H1 (cell line): Measurements from ENCODE around the gene RBM17. TPM values are rescaled to one million over a fixed set of nuclear protein-coding genes. Genes with fewer than 3 reads are reported as not detected.

Source experiments
- CTCF ChIA-PET: fragments of 300-600 bp; sonication (Branson Sonifier 250); formaldehyde crosslinking; loops from one replicate; lab custom pipeline; 2021; ENCODE audit not compliant: partially characterized antibody; lab: Charles Lee
- POLR2A ChIA-PET: fragments of 300-600 bp; sonication (Branson Sonifier 250); formaldehyde crosslinking; loops from one replicate; lab custom pipeline; 2021; ENCODE audit warnings: inconsistent platforms; ENCODE audit not compliant: partially characterized antibody; lab: Charles Lee
- DNase-seq, 2 experiments: peaks; one replicate each; pipeline versions ENCODE4 v3.0.0 to v3.0.0-alpha.2; 2010 to 2022; ENCODE audit warnings: low spot score in 2 of 2, low read depth in 1 of 2, mixed read lengths in 1 of 2
- FAIRE-seq: peaks from 2 replicates; lab custom pipeline; 2011; peaks lifted over from hg19 to GRCh38; lab: Jason Lieb, UNC
- H2AFZ ChIP-seq: 2 replicates; pipeline ENCODE4 v1.8.1; 2012; ENCODE audit warnings: low read length, inconsistent platforms
- H2AK5ac ChIP-seq: 2 replicates; pipeline ENCODE4 v1.6.1; 2013; ENCODE audit warnings: low read depth, low read length
- H2BK120ac ChIP-seq: replicated peaks from 2 replicates; pipeline ENCODE3; 2013; ENCODE audit warnings: low read depth, low read length, inconsistent platforms
- H2BK12ac ChIP-seq: 2 replicates; pipeline ENCODE4 v1.6.1; 2013; ENCODE audit warnings: low read depth, low read length
- H2BK15ac ChIP-seq: 2 replicates; pipeline ENCODE4 v1.6.1; 2013; ENCODE audit warnings: low read length
- H2BK20ac ChIP-seq: 2 replicates; pipeline ENCODE4 v1.6.1; 2013; ENCODE audit warnings: low read length
- H2BK5ac ChIP-seq: 2 replicates; pipeline ENCODE4 v1.6.1; 2013; ENCODE audit warnings: low read depth, low read length
- H3K14ac ChIP-seq: 2 replicates; pipeline ENCODE4 v1.6.1; 2013; ENCODE audit warnings: inconsistent platforms; ENCODE audit not compliant: insufficient read length
- H3K18ac ChIP-seq: 2 replicates; pipeline ENCODE4 v1.6.1; 2013; ENCODE audit warnings: low read length; ENCODE audit errors: extremely low read depth
- H3K23ac ChIP-seq: 2 replicates; pipeline ENCODE4 v1.6.1; 2013; ENCODE audit warnings: inconsistent platforms; ENCODE audit not compliant: insufficient read length
- H3K23me2 ChIP-seq: 2 replicates; pipeline ENCODE4 v1.6.1; 2013; ENCODE audit warnings: low read depth, low read length
- H3K27ac ChIP-seq: 2 replicates; pipeline ENCODE4 v1.6.1; 2011; ENCODE audit warnings: low read depth, low read length, inconsistent platforms
- H3K27me3 ChIP-seq, 4 experiments: replicated peaks in 1 of 4; 1 replicate in 1 of 4; 2 replicates in 3 of 4; pipeline versions ENCODE4 v1.6.1 to v1.8.1; 2011 to 2013; ENCODE audit warnings: low read length in 3 of 4, mild to moderate bottlenecking in 3 of 4, inconsistent platforms in 2 of 4, mixed read lengths in 2 of 4, moderate library complexity in 1 of 4; ENCODE audit not compliant: control insufficient read depth in 3 of 4, insufficient read depth in 3 of 4; ENCODE audit errors: extremely low read depth in 1 of 4
- H3K36me3 ChIP-seq, 4 experiments: 2 replicates each; pipeline versions ENCODE4 v1.6.1 to v1.8.1; 2011 to 2013; ENCODE audit warnings: mild to moderate bottlenecking in 4 of 4, low read length in 3 of 4, moderate library complexity in 2 of 4, control low read depth in 1 of 4, inconsistent platforms in 1 of 4; ENCODE audit not compliant: insufficient read depth in 4 of 4, control insufficient read depth in 2 of 4
- H3K4ac ChIP-seq: replicated peaks from 2 replicates; pipeline ENCODE3; 2013; ENCODE audit warnings: low read length, low read depth, mixed read lengths, inconsistent platforms; ENCODE audit not compliant: insufficient read length
- H3K4me1 ChIP-seq, 4 experiments: replicated peaks in 1 of 4; 1 replicate in 1 of 4; 2 replicates in 3 of 4; pipeline versions ENCODE4 v1.6.1 to v1.8.1; 2011 to 2013; ENCODE audit warnings: low read length in 3 of 4, inconsistent platforms in 2 of 4, mixed read lengths in 1 of 4; ENCODE audit not compliant: insufficient read depth in 4 of 4, control insufficient read depth in 3 of 4
- H3K4me2 ChIP-seq, 2 experiments: 2 replicates each; pipeline versions ENCODE4 v1.6.1 to v1.8.1; 2011 to 2013; ENCODE audit warnings: low read depth in 2 of 2, low read length in 2 of 2, control low read depth in 1 of 2, inconsistent platforms in 1 of 2, mild to moderate bottlenecking in 1 of 2; ENCODE audit not compliant: insufficient read depth in 1 of 2
- H3K4me3 ChIP-seq, 4 experiments: fragments of 200-600, 300-600 bp in 1 of 4; sonication (generic), shearing (Covaris generic), sonication (Bioruptor Twin) in 1 of 4; 2 replicates each; pipeline versions ENCODE4 v1.5.1 to v1.8.1; 2011 to 2016; ENCODE audit warnings: low read length in 4 of 4, low read depth in 3 of 4, control low read depth in 2 of 4, inconsistent platforms in 2 of 4, mild to moderate bottlenecking in 2 of 4, mixed read lengths in 1 of 4, moderate library complexity in 1 of 4; ENCODE audit not compliant: insufficient read depth in 2 of 4; ENCODE audit errors: extremely low read depth in 1 of 4
- H3K56ac ChIP-seq: replicated peaks from 2 replicates; pipeline ENCODE3; 2013; ENCODE audit warnings: low read depth, mild to moderate bottlenecking, mixed read lengths, low read length, inconsistent platforms; ENCODE audit not compliant: insufficient read length
- H3K79me1 ChIP-seq: 2 replicates; pipeline ENCODE4 v1.6.1; 2013; ENCODE audit warnings: low read depth, low read length, control low read depth
- H3K79me2 ChIP-seq, 2 experiments: 2 replicates each; pipeline versions ENCODE4 v1.6.1 to v1.8.1; 2012 to 2013; ENCODE audit warnings: low read length in 2 of 2, mild to moderate bottlenecking in 2 of 2, inconsistent platforms in 1 of 2; ENCODE audit not compliant: insufficient read depth in 2 of 2, control insufficient read depth in 1 of 2
- H3K9ac ChIP-seq, 4 experiments: replicated peaks in 1 of 4; 1 replicate in 1 of 4; 2 replicates in 3 of 4; pipeline versions ENCODE4 v1.6.1 to v1.8.1; 2011 to 2013; ENCODE audit warnings: low read depth in 3 of 4, low read length in 3 of 4, control low read depth in 2 of 4, mild to moderate bottlenecking in 2 of 4, moderate library complexity in 2 of 4, inconsistent platforms in 1 of 4; ENCODE audit errors: extremely low read depth in 1 of 4
- H3K9me3 ChIP-seq, 2 experiments: 2 replicates each; pipeline versions ENCODE4 v1.6.1 to v1.8.1; 2012 to 2013; ENCODE audit warnings: mild to moderate bottlenecking in 2 of 2, moderate library complexity in 2 of 2, control low read depth in 1 of 2, inconsistent platforms in 1 of 2, low read depth in 1 of 2, low read length in 1 of 2, mixed read lengths in 1 of 2; ENCODE audit not compliant: insufficient read depth in 2 of 2
- H4K20me1 ChIP-seq, 2 experiments: replicated peaks in 1 of 2; 2 replicates each; pipeline versions ENCODE3 to v1.8.1; 2011 to 2013; ENCODE audit warnings: inconsistent platforms in 2 of 2, low read length in 2 of 2, mild to moderate bottlenecking in 1 of 2; ENCODE audit not compliant: insufficient read depth in 2 of 2, control insufficient read depth in 1 of 2
- H4K5ac ChIP-seq: 2 replicates; pipeline ENCODE4 v1.6.1; 2013; ENCODE audit warnings: low read length, low read depth, mixed read lengths, inconsistent platforms; ENCODE audit not compliant: insufficient read length
- H4K8ac ChIP-seq: 2 replicates; pipeline ENCODE4 v1.8.0; 2013; ENCODE audit warnings: mild to moderate bottlenecking, moderate library complexity, low read length, inconsistent platforms; ENCODE audit not compliant: insufficient read depth; ENCODE audit errors: extremely low read depth
- H4K91ac ChIP-seq: replicated peaks from 2 replicates; pipeline ENCODE3; 2013; ENCODE audit warnings: low read length, mixed read lengths, inconsistent platforms; ENCODE audit not compliant: insufficient read length
- BRCA1 ChIP-seq: IDR thresholded peaks from 2 replicates; pipeline ENCODE4 v1.6.1; 2012; ENCODE audit warnings: low read depth, low read length, improper control_type of control experiment
- E2F6 ChIP-seq: IDR thresholded peaks from 2 replicates; pipeline ENCODE4 v1.6.1; 2012; ENCODE audit warnings: inconsistent platforms
- GABPA ChIP-seq: IDR thresholded peaks from 2 replicates; pipeline ENCODE4 v1.6.1; 2011; ENCODE audit warnings: mild to moderate bottlenecking, low read length, moderate library complexity, borderline replicate concordance; ENCODE audit not compliant: insufficient read depth
- GTF2F1 ChIP-seq: IDR thresholded peaks from 2 replicates; pipeline ENCODE4 v1.6.1; 2012; ENCODE audit warnings: low read depth, low read length, improper control_type of control experiment, borderline replicate concordance
- HDAC6 ChIP-seq: IDR thresholded peaks from one replicate; pipeline ENCODE4 v1.7.1; 2012; ENCODE audit warnings: low read depth, mild to moderate bottlenecking, inconsistent platforms, low read length, moderate library complexity
- RAD21 ChIP-seq, 2 experiments: IDR thresholded peaks in 1 of 2; conservative IDR thresholded peaks in 1 of 2; 2 replicates each; pipeline ENCODE4 v1.6.1; 2011; ENCODE audit warnings: low read depth in 2 of 2, low read length in 2 of 2, improper control_type of control experiment in 1 of 2, inconsistent platforms in 1 of 2, mild to moderate bottlenecking in 1 of 2, moderate library complexity in 1 of 2
- RFX5 ChIP-seq: IDR thresholded peaks from 2 replicates; pipeline ENCODE4 v1.6.1; 2011; ENCODE audit warnings: low read depth, low read length, improper control_type of control experiment, borderline replicate concordance
- TAF7 ChIP-seq: optimal IDR thresholded peaks from 2 replicates; pipeline ENCODE3; 2011; ENCODE audit warnings: low read depth, mild to moderate bottlenecking, inconsistent platforms, low read length, moderate library complexity, borderline replicate concordance
- YY1 ChIP-seq: IDR thresholded peaks from 2 replicates; pipeline ENCODE4 v1.6.1; 2011; ENCODE audit warnings: low read depth, mild to moderate bottlenecking, low read length
- WGBS, 2 experiments: shearing (Covaris generic) in 1 of 2; methylation state at CpG; one replicate each; pipeline versions ENCODE4 v1.1.6 to v1.1.7; 2013 to 2015; ENCODE audit warnings: low lambda C conversion rate in 2 of 2, mixed read lengths in 2 of 2, inconsistent platforms in 1 of 2, low coverage in 1 of 2, missing lambda C conversion rate in 1 of 2; ENCODE audit not compliant: insufficient replicate concordance in 2 of 2, insufficient coverage in 1 of 2, insufficient read length in 1 of 2; ENCODE audit errors: extremely low coverage in 1 of 2, missing lambda C conversion rate in 1 of 2; 5-methylcytosine and 5-hydroxymethylcytosine counted together
- polyA plus RNA-seq, 7 experiments: library from polyadenylated mRNA; depleted of rRNA in 3 of 7; stranded (reverse) in 5 of 7; unstranded in 2 of 7; fragments of >200 nt in 5 of 7; fragments of 200-250 nt in 2 of 7; gene quantifications; 1 replicate in 5 of 7; 2 replicates in 1 of 7; 4 replicates in 1 of 7; pipeline versions ENCODE4 v1.2.1 to v1.2.3, GENCODE V29; 2011 to 2013; ENCODE audit warnings: missing spikeins in 2 of 7, mixed read lengths in 2 of 7
- total RNA-seq: library from RNA; stranded (reverse); fragmentation: NEBNext Ultra II Directional; extraction: Animal tissue kit (Norgen Biotek cat#: 25700); gene quantifications from 2 replicates; pipeline ENCODE4 v1.2.1, GENCODE V29; 2021

The RBM17 gene
- total and polyA plus RNA-seq, 2 of the 8 experiments (the other 6 are each of a cell fraction or from before 2014, with no cell fraction given): 15.7 to 128 TPM

- no peak overlapping the region for H4K5ac ChIP-seq
- DNase-seq (peak in 1 of 2 experiments; percentile 16), FAIRE-seq (no peak)
- no peak overlapping the region for H3K4ac ChIP-seq
- TF ChIP-seq YY1 (no peak), GTF2F1 (no peak), RAD21 (IDR thresholded peaks at IDR 0.05 in 1 of 2, conservative IDR thresholded peaks at IDR 0.05 in 1 of 2; ENCODE audit: low read depth in 2 of 2, low read length in 2 of 2) (no peak), GABPA (no peak), HDAC6 (no peak), E2F6 (no peak), TAF7 (no peak), RFX5 (no peak), BRCA1 (no peak)
- H2BK12ac ChIP-seq: no peak overlapping the region
- no peaks in the 10 kb centered on the region for H4K20me1 ChIP-seq
- no peak overlapping the region for H4K91ac ChIP-seq
- no peak overlapping the region for H4K8ac ChIP-seq
- no peak overlapping the region for H2BK15ac ChIP-seq
- H3K79me1 ChIP-seq: no peaks in the 10 kb centered on the region
- H3K4me3 ChIP-seq: no peak overlapping the region
- no peak overlapping the region for H2BK120ac ChIP-seq
- H3K79me2 ChIP-seq: no peaks in the 10 kb centered on the region
- H3K27ac ChIP-seq: no peak overlapping the region
- H3K56ac ChIP-seq: no peak overlapping the region
- H3K18ac ChIP-seq: no peak overlapping the region
- no peak overlapping the region for H2AK5ac ChIP-seq
- POLR2A ChIA-PET: no interaction called here
- H3K9ac ChIP-seq: no peak overlapping the region
- H3K9me3 ChIP-seq: no peaks in the 10 kb centered on the region
- no peak overlapping the region for H2AFZ ChIP-seq
- no peak overlapping the region for H3K23ac ChIP-seq
- no peaks in the 10 kb centered on the region for H3K4me1 ChIP-seq
- H3K23me2 ChIP-seq: no peaks in the 10 kb centered on the region
- H3K14ac ChIP-seq: no peak overlapping the region
- no peak overlapping the region for H3K4me2 ChIP-seq
- H3K36me3 ChIP-seq: no peaks in the 10 kb centered on the region
- no peak overlapping the region for H2BK5ac ChIP-seq
- CTCF ChIA-PET: no interaction called here
- 94% methylated on average over 4 of the region's 4 CpGs; no CpG with 5 or more reads in 1 of the 2 experiments for WGBS, 2 experiments
- H3K27me3 ChIP-seq: no peaks in the 10 kb centered on the region
- H2BK20ac ChIP-seq: no peak overlapping the region
Measured at GRCh38 chr10:6044751-6045313, 44.0 kb upstream of the RBM17 start.
